GM21825 (cell line): ENCODE data around the gene XPO5.
"Not testable (repeated sequence)": the region's sequence is repeated elsewhere in the genome, so short reads cannot be mapped to it uniquely, and the experiment has no call there.

ENCODE experiments used
- ATAC-seq: cut with Tn5 transposase; IDR thresholded peaks from one replicate; pipeline ENCODE4 v1.9.1; 2021; ENCODE audit warnings: mild to moderate bottlenecking, moderate library complexity; ENCODE audit not compliant: unreplicated experiment

The XPO5 gene

DNA sequence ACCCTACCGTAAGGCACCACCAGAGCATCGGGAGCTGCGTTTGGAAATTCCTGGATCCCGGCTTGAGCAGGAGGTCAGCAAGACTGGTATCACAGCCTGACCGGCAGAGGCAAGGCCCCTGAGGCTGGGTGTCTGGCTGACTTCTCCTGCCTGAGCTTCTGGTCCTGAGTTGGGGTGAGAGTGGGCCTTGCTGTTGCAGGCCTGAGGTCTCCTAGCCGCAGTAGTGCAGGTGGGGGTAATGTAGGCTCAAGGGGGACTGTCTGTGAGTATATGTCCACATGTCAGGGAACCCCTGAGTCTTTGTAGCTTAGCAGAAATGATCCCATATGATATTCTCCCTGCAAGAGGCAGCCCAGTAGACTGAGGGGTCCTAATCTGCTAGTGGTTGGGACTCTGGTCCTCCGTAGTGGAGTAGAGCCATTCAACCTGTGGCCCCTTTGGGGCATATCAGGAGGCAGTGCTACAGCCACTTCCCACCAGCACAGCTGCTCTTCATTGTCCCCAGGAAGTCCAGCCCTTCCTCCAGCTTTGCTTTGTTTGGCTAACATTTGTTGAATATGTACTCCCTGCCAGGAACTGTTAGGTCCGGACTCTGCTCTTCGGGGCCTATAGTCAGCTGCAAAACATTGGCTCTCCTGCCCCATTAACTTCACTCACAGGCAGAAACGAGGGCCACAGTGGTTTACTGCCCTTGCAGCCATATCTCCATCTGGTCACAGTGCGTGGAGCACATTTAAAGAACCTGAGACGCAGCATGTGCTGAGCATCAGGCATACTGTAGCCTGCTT, 76.6 kb downstream of the XPO5 start:
- ATAC-seq = no peak

- not testable (repeated sequence) for ATAC-seq
These were observed 77.5 kb downstream of the XPO5 start for GRCh38 chr6:43498291-43498690.

- ATAC-seq = no peak
These were observed 78.1 kb downstream of the XPO5 start for GRCh38 chr6:43497689-43498088.

GRCh38 chr6:43497129-43497396, 78.8 kb downstream of the XPO5 start:
- ATAC-seq = no peak

DNA sequence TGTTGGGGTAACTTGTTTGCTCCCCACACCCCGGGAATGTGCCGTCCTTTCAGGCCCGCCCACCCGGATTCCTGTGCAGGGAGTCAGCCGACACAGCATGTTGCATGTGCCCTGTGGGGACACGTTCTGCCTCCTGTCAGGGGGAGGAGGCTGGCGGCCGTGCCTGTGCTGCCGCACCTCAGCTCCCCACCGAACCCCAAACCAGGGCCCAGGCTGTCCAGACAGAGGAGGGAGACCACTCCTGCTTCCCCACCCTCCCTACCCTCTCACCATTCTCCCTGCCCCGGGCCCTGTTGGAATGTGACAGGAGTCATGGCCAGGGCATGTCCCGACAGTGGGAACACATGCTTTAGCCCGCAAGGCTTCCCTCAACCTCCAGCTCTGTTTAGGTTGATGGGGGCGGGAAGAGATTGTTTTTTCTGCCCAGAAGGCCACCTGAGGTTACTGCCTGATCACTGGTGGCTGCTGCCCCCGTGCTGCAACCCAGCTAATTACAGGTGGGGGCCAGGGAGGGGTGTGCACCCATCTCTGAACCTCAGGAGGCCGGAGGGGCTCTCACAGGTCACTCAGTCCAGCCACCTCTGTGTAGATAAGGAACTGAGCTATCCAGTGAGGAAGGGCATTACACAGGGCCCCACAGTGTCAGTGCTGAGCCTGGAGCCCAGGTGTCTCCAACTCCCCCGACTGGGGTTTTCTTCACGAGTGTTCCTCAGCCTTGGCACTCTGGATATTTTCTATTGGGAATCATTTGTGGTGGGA, 79.3 kb downstream of the XPO5 start:
- no peak for ATAC-seq

GRCh38 chr6:43495409-43495941, 80.4 kb downstream of the XPO5 start:
- no peak for ATAC-seq

DNA sequence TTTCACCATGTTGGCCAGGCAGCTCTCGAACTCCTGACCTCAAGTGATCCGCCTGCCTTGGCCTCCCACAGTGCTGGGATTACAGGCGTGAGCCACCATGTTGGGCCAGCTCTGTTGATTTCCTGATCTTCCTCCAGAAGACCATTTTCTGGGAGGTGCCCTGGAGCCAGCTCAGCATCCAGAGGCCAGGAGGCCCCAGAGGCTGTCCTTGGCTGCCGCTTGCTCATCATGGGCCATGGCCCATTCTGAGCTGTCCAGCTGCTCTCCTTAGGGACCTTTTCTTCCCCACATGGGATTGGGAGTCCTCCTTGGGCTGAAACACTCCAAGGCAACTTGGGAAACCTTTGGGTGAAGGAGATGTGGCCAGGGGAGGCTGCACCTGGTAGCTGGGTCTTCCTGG, 81.1 kb downstream of the XPO5 start:
- no peak for ATAC-seq

DNA sequence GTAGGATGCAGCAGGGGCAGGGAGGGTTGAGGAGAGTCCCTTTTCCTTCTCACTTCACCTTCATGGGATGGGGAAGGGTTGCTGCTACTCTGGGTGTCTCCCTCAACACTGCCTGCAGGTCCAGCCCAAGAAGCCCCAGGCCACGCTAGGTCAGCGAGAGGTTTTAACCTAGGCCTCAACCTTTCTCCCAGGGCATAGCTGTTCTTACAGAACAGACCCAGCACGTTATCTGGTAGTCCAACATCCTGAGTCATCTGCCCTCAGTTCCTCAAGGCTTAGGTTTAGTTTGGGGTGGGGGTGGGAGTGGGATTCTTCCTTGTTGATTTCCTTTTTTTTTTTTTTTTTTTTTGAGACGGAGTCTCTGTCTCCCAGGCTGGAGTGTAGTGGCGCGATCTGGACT, 81.5 kb downstream of the XPO5 start:
- no peak for ATAC-seq

GRCh38 chr6:43493833-43494232, 82.0 kb downstream of the XPO5 start:
- ATAC-seq = no peak

- no peak for ATAC-seq
These were observed 82.6 kb downstream of the XPO5 start for GRCh38 chr6:43493230-43493629.

DNA sequence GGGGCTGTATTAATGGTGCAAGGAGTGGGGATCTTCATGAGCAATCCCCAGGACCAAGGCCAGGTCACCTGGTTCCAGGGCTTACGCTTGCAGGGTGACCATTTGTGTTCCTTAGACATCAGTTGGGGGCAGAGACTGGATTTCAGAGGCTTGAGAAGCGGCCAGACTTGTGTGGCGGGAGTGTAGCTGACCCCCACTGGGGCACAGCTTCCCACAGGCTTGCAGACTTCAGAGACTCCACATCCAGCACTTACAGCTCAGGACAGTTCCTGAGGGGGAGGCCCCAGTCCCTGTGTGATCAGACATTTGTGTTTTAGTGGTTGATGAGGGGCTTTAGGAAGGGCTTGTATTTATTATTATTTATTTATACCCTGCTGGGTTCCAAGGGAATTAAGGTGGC, 83.2 kb downstream of the XPO5 start:
- ATAC-seq = no peak

DNA sequence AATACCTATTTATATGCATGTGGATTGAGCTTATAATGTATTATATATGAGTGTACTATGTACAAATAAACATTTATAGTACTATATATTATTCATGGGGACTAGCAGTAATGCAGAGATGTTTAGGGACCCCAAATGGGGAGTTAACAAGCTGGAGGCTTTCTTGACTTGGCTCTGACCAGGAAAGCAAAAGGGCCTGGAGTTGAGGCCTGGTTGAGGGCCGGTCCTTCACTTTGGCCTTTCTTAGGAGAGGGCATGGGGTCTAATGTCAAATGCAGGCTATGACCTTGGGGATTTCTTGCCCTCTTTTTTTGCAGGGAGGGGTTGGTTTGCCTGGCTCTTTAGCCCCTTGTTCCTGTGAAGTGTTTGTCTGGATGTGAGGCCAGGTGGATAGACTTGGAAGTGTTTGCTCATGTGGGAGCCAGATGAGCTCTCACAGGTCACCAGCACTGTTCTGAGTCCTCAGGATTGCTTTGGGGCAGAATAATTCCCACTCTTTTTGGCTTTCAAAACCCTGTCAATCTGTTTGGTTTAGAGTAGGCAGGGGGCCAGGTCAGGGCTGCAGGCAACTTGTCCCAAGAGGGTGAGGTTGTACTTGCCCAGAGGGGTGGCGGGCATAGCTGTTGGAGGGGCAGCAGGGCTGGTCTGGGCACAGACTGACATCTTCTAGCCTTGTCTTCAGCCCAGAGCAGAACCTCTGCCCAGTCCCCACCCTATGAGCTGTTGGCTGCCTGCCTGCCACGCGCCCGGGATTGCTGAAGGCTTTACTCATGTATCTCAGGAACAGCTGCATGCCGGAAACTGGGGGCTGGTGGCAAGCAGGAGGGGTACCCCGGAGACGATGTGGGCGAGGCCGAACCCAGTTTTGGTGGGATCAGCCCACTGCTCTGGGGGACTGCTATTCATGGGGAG, 83.8 kb downstream of the XPO5 start:
- ATAC-seq = no peak

DNA sequence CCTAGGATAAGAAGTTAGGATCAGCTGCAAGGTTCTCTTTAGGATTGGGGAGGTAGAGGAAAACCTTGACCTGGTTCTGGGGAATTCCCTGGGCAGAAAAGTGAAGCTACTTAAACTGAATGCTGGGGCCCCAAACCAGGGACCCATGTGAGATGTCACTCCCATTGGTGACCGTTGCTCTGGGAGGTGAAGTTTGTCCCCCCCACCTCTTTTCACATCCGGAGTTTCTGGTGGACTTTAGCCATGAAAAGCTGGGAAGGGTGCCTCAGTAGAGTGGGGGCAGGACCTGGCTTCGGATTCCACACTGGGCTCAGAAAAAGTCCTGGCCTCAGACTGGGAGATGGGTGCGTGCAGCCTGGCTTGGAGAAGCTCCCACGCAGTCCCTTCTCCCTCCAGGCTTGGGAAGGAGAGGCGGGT, 85.3 kb downstream of the XPO5 start:
- no peak for ATAC-seq

DNA sequence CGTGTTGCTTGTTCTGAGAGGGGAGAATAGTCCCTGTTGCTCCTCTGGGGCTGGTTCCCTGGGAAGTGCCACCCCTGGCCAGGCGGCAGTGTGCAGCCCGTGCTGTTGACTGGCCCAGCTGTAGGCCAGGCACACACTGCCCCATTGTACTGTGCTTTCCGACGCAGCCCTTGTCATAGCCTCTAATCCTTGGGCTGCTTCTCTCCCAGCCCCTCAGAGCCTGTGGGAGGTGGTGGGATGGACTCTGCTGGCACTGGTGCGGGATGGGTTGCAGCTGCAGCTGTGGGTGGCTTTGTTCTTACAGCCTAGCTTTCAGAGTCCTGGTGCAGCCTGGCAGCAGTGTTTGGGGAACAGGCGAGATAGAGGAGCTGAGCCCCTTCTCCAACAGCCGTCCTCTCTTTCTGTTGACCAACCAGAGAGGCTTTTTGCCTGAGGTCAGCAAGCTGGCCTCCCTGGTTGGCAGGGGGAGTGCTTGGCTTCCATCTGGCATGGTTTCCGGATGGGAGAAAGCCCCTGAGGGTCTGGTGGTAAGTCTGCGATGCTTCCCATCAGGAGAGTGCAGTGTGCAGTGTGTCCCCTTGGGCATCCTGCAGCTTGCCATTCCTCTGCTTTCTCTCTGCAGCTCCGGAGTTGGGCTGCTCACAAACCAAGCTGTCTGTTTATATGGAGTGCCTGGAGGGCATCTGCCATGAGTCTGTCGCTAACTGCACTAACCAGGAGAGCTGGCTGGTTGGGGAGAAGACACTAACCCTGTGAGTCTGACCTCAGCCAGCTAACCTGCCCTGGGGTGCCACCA, 86.4 kb downstream of the XPO5 start:
- no peak for ATAC-seq

GRCh38 chr6:43488667-43489276, 87.1 kb downstream of the XPO5 start:
- ATAC-seq = no peak

GRCh38 chr6:43481591-43482236, 94.1 kb downstream of the XPO5 start:
- ATAC-seq = no peak

GRCh38 chr6:43481075-43481474, 94.8 kb downstream of the XPO5 start:
- ATAC-seq = no peak

- ATAC-seq = no peak
These were observed 97.8 kb downstream of the XPO5 start for GRCh38 chr6:43478008-43478372.

GRCh38 chr6:43477235-43478007, 98.4 kb downstream of the XPO5 start, which contains the start of gene TJAP1:
Gene TJAP1 (plus strand): TSS chr6:43477570. CDS start chr6:43499002, 21,432 bp downstream.
- peak; percentile 94 for ATAC-seq
